DOHH2 (cell line): ENCODE measurements around the gene LRP2.

Experiments
- H3F3A ChIP-seq: fragments of 200-600 bp; sonication (generic), shearing (Covaris generic); 2 replicates; pipeline ENCODE4 v1.6.0; 2016; ENCODE audit warnings: antibody characterized with exemption, mild to moderate bottlenecking; ENCODE audit not compliant: control insufficient read depth, insufficient read depth
- H3K27ac ChIP-seq: fragments of 200-600 bp; sonication (generic); 2 replicates; pipeline ENCODE4 v1.5.1; 2014; ENCODE audit warnings: low read depth, mild to moderate bottlenecking, low read length, moderate library complexity
- H3K27me3 ChIP-seq: fragments of 200-600 bp; sonication (generic); 2 replicates; pipeline ENCODE4 v1.6.1; 2014; ENCODE audit warnings: mild to moderate bottlenecking, low read length, mixed read lengths; ENCODE audit not compliant: control insufficient read depth
- H3K36me3 ChIP-seq: fragments of 200-600 bp; sonication (generic); 2 replicates; pipeline ENCODE4 v1.6.1; 2014; ENCODE audit warnings: mild to moderate bottlenecking, low read length, moderate library complexity, mixed read lengths; ENCODE audit not compliant: control insufficient read depth
- H3K4me1 ChIP-seq: fragments of 200-600 bp; sonication (generic); 2 replicates; pipeline ENCODE4 v1.6.1; 2014; ENCODE audit warnings: mild to moderate bottlenecking, low read length, mixed read lengths; ENCODE audit not compliant: control insufficient read depth
- H3K4me2 ChIP-seq: fragments of 200-600 bp; sonication (generic); 2 replicates; pipeline ENCODE4 v1.6.0; 2014; ENCODE audit warnings: mild to moderate bottlenecking, low read length, moderate library complexity
- H3K4me3 ChIP-seq: fragments of 200-600 bp; sonication (generic); 2 replicates; pipeline ENCODE4 v1.5.1; 2014; ENCODE audit warnings: mild to moderate bottlenecking, low read length, mixed read lengths
- H3K79me2 ChIP-seq: fragments of 200-600 bp; sonication (generic); 2 replicates; pipeline ENCODE4 v1.6.1; 2014; ENCODE audit warnings: mild to moderate bottlenecking, low read length, mixed read lengths; ENCODE audit not compliant: control insufficient read depth
- H3K9me2 ChIP-seq: fragments of 200-600 bp; sonication (generic); replicated peaks from 2 replicates; pipeline ENCODE4 v1.6.1; 2014; ENCODE audit warnings: mild to moderate bottlenecking, low read length, mixed read lengths; ENCODE audit not compliant: control insufficient read depth
- H3K9me3 ChIP-seq: fragments of 200-600 bp; sonication (generic); 2 replicates; pipeline ENCODE4 v1.6.1; 2014; ENCODE audit warnings: antibody characterized with exemption, low read length, mixed read lengths; ENCODE audit not compliant: control insufficient read depth, insufficient read depth
- H4K20me1 ChIP-seq: fragments of 200-600 bp; sonication (generic); 2 replicates; pipeline ENCODE4 v1.6.0; 2014; ENCODE audit warnings: low read depth, mild to moderate bottlenecking, antibody characterized with exemption, low read length, moderate library complexity; ENCODE audit not compliant: control insufficient read depth, insufficient read depth
- EZH2phosphoT487 ChIP-seq: fragments of 200-600 bp; sonication (generic); IDR thresholded peaks from 2 replicates; pipeline ENCODE4 v1.6.1; 2017; ENCODE audit warnings: borderline replicate concordance, mild to moderate bottlenecking, antibody characterized with exemption, low read length, moderate library complexity, mixed read lengths
- TF ChIP-seq, protein P1 (sequence below): fragments of 200-600 bp; sonication (generic); IDR thresholded peaks from one replicate; pipeline ENCODE4 v1.5.1; 2014; ENCODE audit warnings: antibody characterized with exemption, mild to moderate bottlenecking, low read depth, low read length; ENCODE audit not compliant: poor library complexity, severe bottlenecking

LRP2 gene

DNA sequence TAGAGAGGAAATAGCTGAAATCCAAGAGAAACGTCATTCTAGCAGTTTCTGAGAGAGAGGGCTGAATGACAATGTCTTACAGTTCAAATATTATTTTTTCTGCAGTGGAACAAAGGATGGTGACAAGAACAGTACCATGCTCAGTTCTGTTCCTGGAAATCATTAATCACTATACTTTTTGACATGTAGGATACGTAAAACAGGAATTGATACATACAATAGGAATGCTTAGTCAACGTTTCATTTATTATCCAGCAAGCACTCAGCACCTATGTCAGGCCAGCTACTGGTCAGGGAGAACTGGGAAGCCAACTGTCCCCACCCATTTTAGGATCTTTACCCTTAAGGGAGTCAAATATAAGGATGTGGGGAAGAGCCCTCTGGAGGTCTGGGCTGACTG is 178.3 kb downstream of the LRP2 start:
- Histone ChIP-seq H3K9me3 (no peaks in the 10 kb centered on the region), H3K79me2 (no peaks in the 10 kb centered on the region), H3K4me3 (no peak overlapping the region), H3K4me1 (no peaks in the 10 kb centered on the region), H3K4me2 (no peak overlapping the region), H3K27me3 (no peaks in the 10 kb centered on the region; the same call in 1 of the 2 replicates), H4K20me1 (no peaks in the 10 kb centered on the region), H3K27ac (no peak overlapping the region), H3K9me2 (no peaks in the 10 kb centered on the region), H3F3A (no peaks in the 10 kb centered on the region), H3K36me3 (no peaks in the 10 kb centered on the region)
- TF ChIP-seq, protein P1, sequence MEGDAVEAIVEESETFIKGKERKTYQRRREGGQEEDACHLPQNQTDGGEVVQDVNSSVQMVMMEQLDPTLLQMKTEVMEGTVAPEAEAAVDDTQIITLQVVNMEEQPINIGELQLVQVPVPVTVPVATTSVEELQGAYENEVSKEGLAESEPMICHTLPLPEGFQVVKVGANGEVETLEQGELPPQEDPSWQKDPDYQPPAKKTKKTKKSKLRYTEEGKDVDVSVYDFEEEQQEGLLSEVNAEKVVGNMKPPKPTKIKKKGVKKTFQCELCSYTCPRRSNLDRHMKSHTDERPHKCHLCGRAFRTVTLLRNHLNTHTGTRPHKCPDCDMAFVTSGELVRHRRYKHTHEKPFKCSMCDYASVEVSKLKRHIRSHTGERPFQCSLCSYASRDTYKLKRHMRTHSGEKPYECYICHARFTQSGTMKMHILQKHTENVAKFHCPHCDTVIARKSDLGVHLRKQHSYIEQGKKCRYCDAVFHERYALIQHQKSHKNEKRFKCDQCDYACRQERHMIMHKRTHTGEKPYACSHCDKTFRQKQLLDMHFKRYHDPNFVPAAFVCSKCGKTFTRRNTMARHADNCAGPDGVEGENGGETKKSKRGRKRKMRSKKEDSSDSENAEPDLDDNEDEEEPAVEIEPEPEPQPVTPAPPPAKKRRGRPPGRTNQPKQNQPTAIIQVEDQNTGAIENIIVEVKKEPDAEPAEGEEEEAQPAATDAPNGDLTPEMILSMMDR: no peak
- TF ChIP-seq EZH2phosphoT487: no peak

DNA sequence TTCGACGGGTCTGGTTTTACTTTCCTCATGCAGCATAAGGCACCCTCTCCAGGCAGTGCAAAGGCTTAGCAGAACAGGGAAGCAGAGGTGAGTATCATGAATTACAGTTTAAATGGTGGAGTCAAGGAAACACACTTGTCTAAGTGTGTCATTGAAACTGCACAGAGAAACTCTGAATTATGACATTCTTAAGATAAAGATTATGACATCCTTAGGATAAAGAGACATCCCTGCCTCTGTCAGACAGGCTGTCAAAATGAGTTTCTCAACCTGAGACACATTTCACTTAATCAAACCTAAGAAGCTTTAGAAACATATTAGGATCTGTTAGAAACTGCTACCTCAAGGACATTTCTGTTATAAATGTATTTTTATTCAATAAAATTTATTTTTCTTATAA is 179.8 kb downstream of the LRP2 start:
- Histone ChIP-seq H3F3A (no peaks in the 10 kb centered on the region), H4K20me1 (no peaks in the 10 kb centered on the region), H3K27me3 (no peaks in the 10 kb centered on the region; the same call in 1 of the 2 replicates), H3K27ac (no peak overlapping the region), H3K9me2 (no peaks in the 10 kb centered on the region), H3K4me3 (no peak overlapping the region), H3K4me2 (no peak overlapping the region), H3K79me2 (no peaks in the 10 kb centered on the region), H3K9me3 (no peaks in the 10 kb centered on the region), H3K4me1 (no peaks in the 10 kb centered on the region), H3K36me3 (no peaks in the 10 kb centered on the region)
- TF ChIP-seq, protein P1: no peak
- TF ChIP-seq EZH2phosphoT487: no peak

DNA sequence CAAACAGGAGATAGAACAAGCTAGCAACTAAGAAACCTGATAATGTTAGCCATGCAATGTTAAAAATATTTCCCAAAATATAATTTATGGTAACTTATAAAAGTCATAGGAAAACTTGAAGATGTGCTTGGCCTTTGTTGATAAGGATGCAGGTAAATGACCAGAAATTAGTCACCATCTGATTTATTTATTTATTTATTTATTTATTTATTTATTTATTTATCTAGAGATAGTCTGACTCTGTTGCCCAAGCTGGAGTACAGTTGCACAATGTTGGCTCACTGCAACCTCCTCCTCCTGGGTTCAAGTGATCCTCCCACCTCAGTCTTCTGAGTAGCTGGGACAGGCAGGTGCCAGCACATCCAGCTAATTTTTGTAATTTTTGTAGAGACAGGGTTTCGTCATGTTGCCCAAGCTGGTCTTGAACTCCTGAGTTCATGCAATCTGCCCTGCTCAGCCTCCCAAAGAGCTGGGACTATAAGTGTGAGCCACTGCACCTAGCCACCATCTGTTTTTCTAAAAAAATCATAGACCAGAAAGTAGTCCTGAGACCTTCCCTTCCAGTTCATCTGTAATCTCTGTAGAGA is 183.4 kb downstream of the LRP2 start:
- Histone ChIP-seq H3K4me3 (no peak overlapping the region), H3K27me3 (no peaks in the 10 kb centered on the region; the same call in 1 of the 2 replicates), H3K9me3 (no peaks in the 10 kb centered on the region), H3K27ac (no peak overlapping the region), H3F3A (no peaks in the 10 kb centered on the region), H4K20me1 (no peaks in the 10 kb centered on the region), H3K79me2 (no peaks in the 10 kb centered on the region), H3K4me2 (no peak overlapping the region), H3K36me3 (no peaks in the 10 kb centered on the region), H3K9me2 (no peaks in the 10 kb centered on the region), H3K4me1 (no peaks in the 10 kb centered on the region)
- no peak for TF ChIP-seq EZH2phosphoT487
- TF ChIP-seq, protein P1: no peak
